H9 (cell line): ENCODE data around the gene ZWILCH. TPM values are rescaled to one million over a fixed set of nuclear protein-coding genes. Genes with fewer than 3 reads are reported as not detected.

Source experiments
- DNase-seq: peaks from one replicate; pipeline ENCODE4 v3.0.0-alpha.2; 2017
- H2AFZ ChIP-seq: one replicate; pipeline ENCODE4 v1.6.1; 2013; ENCODE audit warnings: mild to moderate bottlenecking, low read length, control low read depth, moderate library complexity
- H2AK5ac ChIP-seq: 2 replicates; pipeline ENCODE4 v1.6.1; 2013; ENCODE audit warnings: low read length, control low read depth, mixed read lengths; ENCODE audit not compliant: insufficient read length
- H2BK120ac ChIP-seq: one replicate; pipeline ENCODE4 v1.6.1; 2013; ENCODE audit warnings: low read depth, mild to moderate bottlenecking, low read length, control low read depth, inconsistent platforms; ENCODE audit not compliant: poor library complexity, severe bottlenecking
- H2BK12ac ChIP-seq: 2 replicates; pipeline ENCODE4 v1.6.1; 2013; ENCODE audit warnings: low read length, control low read depth, mixed read lengths, low read depth; ENCODE audit not compliant: insufficient read length
- H2BK15ac ChIP-seq: 2 replicates; pipeline ENCODE4 v1.6.1; 2013; ENCODE audit warnings: low read depth, low read length, control low read depth
- H2BK20ac ChIP-seq: one replicate; pipeline ENCODE4 v1.6.1; 2013; ENCODE audit warnings: low read depth, mild to moderate bottlenecking, low read length, control low read depth, inconsistent platforms; ENCODE audit not compliant: poor library complexity, severe bottlenecking
- H2BK5ac ChIP-seq: 2 replicates; pipeline ENCODE4 v1.6.1; 2013; ENCODE audit warnings: low read length, control low read depth, mixed read lengths; ENCODE audit not compliant: insufficient read length
- H3K14ac ChIP-seq: 2 replicates; pipeline ENCODE4 v1.6.1; 2013; ENCODE audit warnings: low read length, control low read depth; ENCODE audit not compliant: insufficient read depth
- H3K18ac ChIP-seq: 2 replicates; pipeline ENCODE4 v1.6.1; 2013; ENCODE audit warnings: low read depth, mild to moderate bottlenecking, mixed read lengths, low read length, control low read depth; ENCODE audit not compliant: insufficient read length
- H3K23ac ChIP-seq: 2 replicates; pipeline ENCODE4 v1.6.1; 2013; ENCODE audit warnings: low read length, control low read depth, mixed read lengths, low read depth; ENCODE audit not compliant: insufficient read length
- H3K23me2 ChIP-seq: 2 replicates; pipeline ENCODE4 v1.6.1; 2013; ENCODE audit warnings: low read depth, mild to moderate bottlenecking, mixed read lengths, low read length, control low read depth; ENCODE audit not compliant: insufficient read length, poor library complexity, severe bottlenecking
- H3K27ac ChIP-seq: 2 replicates; pipeline ENCODE4 v1.5.1; 2013; ENCODE audit warnings: low read length, control low read depth, mixed read lengths, low read depth; ENCODE audit not compliant: insufficient read length
- H3K27me3 ChIP-seq: 2 replicates; pipeline ENCODE4 v1.6.1; 2013; ENCODE audit warnings: low read length, control low read depth, inconsistent platforms; ENCODE audit not compliant: insufficient read depth
- H3K4ac ChIP-seq: 2 replicates; pipeline ENCODE4 v1.6.1; 2013; ENCODE audit warnings: low read depth, mild to moderate bottlenecking, control low read depth, inconsistent platforms, low read length, moderate library complexity
- H3K4me1 ChIP-seq: 2 replicates; pipeline ENCODE4 v1.6.1; 2013; ENCODE audit warnings: low read length, control low read depth, inconsistent platforms; ENCODE audit not compliant: insufficient read depth
- H3K4me2 ChIP-seq: 2 replicates; pipeline ENCODE4 v1.6.1; 2013; ENCODE audit warnings: low read length, control low read depth, mixed read lengths; ENCODE audit not compliant: insufficient read length, insufficient read depth
- H3K56ac ChIP-seq: 2 replicates; pipeline ENCODE4 v1.6.1; 2013; ENCODE audit warnings: low read depth, mild to moderate bottlenecking, mixed read lengths, low read length, control low read depth; ENCODE audit not compliant: insufficient read length
- H3K79me1 ChIP-seq: 2 replicates; pipeline ENCODE4 v1.6.1; 2013; ENCODE audit warnings: low read depth, mild to moderate bottlenecking, moderate library complexity, low read length, control low read depth, inconsistent platforms; ENCODE audit not compliant: insufficient read depth, poor library complexity, severe bottlenecking
- H3K79me2 ChIP-seq: 2 replicates; pipeline ENCODE4 v1.6.1; 2013; ENCODE audit warnings: low read length, control low read depth, inconsistent platforms; ENCODE audit not compliant: insufficient read depth
- H3K9ac ChIP-seq: 2 replicates; pipeline ENCODE4 v1.6.1; 2013; ENCODE audit warnings: low read length, control low read depth, mixed read lengths; ENCODE audit not compliant: insufficient read length; ENCODE audit errors: extremely low read depth
- H3K9me3 ChIP-seq: one replicate; pipeline ENCODE4 v1.6.1; 2013; ENCODE audit warnings: low read depth, low read length, inconsistent platforms; ENCODE audit not compliant: control insufficient read depth
- H3T11ph ChIP-seq: one replicate; pipeline ENCODE4 v1.6.1; 2013; ENCODE audit warnings: mild to moderate bottlenecking, low read length, control low read depth, inconsistent platforms
- H4K20me1 ChIP-seq: one replicate; pipeline ENCODE4 v1.6.1; 2013; ENCODE audit not compliant: control insufficient read depth, insufficient read length, insufficient read depth
- H4K5ac ChIP-seq: 2 replicates; pipeline ENCODE4 v1.6.1; 2013; ENCODE audit warnings: low read depth, mild to moderate bottlenecking, mixed read lengths, low read length, control low read depth; ENCODE audit not compliant: insufficient read length
- H4K8ac ChIP-seq: replicated peaks from 2 replicates; pipeline ENCODE4 v1.6.1; 2013; ENCODE audit warnings: low read length, control low read depth, mixed read lengths, low read depth; ENCODE audit not compliant: insufficient read length
- H4K91ac ChIP-seq: 2 replicates; pipeline ENCODE4 v1.6.1; 2013; ENCODE audit warnings: low read depth, mild to moderate bottlenecking, moderate library complexity, mixed read lengths, low read length, control low read depth; ENCODE audit not compliant: insufficient read length
- H3K27ac Mint-ChIP-seq, 3 experiments: 2 replicates in 2 of 3; 3 replicates in 1 of 3; pipeline ENCODE4 v1.8.0; 2020 to 2021; ENCODE audit warnings: mixed read lengths in 3 of 3, mild to moderate bottlenecking in 1 of 3, moderate library complexity in 1 of 3
- H3K27me3 Mint-ChIP-seq: 2 replicates; pipeline ENCODE4 v1.8.0; 2021; ENCODE audit warnings: low read depth, mild to moderate bottlenecking, moderate library complexity, mixed read lengths
- H3K36me3 Mint-ChIP-seq, 3 experiments: 2 replicates in 2 of 3; 3 replicates in 1 of 3; pipeline ENCODE4 v1.8.0; 2020 to 2021; ENCODE audit warnings: low read depth in 3 of 3, mixed read lengths in 3 of 3; ENCODE audit not compliant: insufficient read depth in 1 of 3
- H3K4me1 Mint-ChIP-seq, 2 experiments: 2 replicates each; pipeline ENCODE4 v1.8.0; 2020; ENCODE audit warnings: mixed read lengths in 2 of 2
- H3K4me3 Mint-ChIP-seq, 2 experiments: 2 replicates in 1 of 2; 3 replicates in 1 of 2; pipeline ENCODE4 v1.8.0; 2020 to 2021; ENCODE audit warnings: mild to moderate bottlenecking in 2 of 2, mixed read lengths in 2 of 2, moderate library complexity in 1 of 2
- H3K9me3 Mint-ChIP-seq, 2 experiments: 2 replicates in 1 of 2; 3 replicates in 1 of 2; pipeline ENCODE4 v1.8.0; 2020; ENCODE audit warnings: mild to moderate bottlenecking in 2 of 2, mixed read lengths in 2 of 2, moderate library complexity in 1 of 2
- WGBS: extraction: QIAGEN DNeasy Blood & Tissue Kit; methylation state at CpG from one replicate; pipeline ENCODE4 v1.1.7; 2013; ENCODE audit warnings: missing lambda C conversion rate, low lambda C conversion rate, mixed read lengths; ENCODE audit not compliant: insufficient read length; ENCODE audit errors: extremely low coverage; 5-methylcytosine and 5-hydroxymethylcytosine counted together
- total RNA-seq: library from RNA; stranded (reverse); gene quantifications from 2 replicates; pipeline ENCODE4 v1.2.1, GENCODE V29; 2021
- TF ChIP-seq, protein P1 (sequence below): fragments of 200-600 bp; sonication (generic); conservative IDR thresholded peaks from 3 replicates; pipeline ENCODE4 v1.8.0; 2021; ENCODE audit warnings: antibody characterized with exemption, mild to moderate bottlenecking

ZWILCH gene
- total RNA-seq, 1 experiment from 2014 or later = 47.2 TPM

DNA sequence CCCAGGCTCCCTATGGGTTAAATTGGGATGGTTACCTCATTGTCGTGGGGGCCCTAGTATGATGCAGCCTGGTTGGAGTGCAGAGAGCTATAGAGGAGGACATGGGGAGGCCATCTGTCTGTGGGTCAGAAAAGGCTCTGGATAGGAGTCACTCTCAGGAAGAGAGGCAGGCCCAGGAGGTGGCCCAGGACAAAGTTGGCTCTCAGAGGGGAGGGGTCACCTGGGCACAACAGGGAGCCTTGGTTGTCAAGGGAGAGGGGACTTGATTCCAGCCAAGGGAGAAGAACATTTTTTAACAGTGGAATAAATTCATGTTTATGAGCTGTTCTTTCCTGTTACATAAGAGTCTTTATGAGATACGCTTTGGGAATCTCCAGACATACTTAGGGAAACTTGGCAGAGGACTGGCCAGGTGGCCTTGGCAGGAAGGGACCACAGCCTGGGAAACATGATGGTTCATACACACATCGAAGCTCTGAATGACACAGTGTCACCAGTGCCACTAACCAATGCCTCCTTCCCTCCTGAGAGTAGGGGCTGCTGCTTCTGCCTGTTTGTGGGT lies 88.2 kb downstream of the ZWILCH start:
- no peak overlapping the region for H4K5ac ChIP-seq
- H3K79me2 ChIP-seq = no peaks in the 10 kb centered on the region
- H4K91ac ChIP-seq = no peak overlapping the region
- H2BK12ac ChIP-seq = no peak overlapping the region
- no peak overlapping the region for H3K4me2 ChIP-seq
- Mint-ChIP-seq H3K27ac (no peak overlapping the region), H3K4me1 (peaks cover 6 to 9% of the 10 kb centered on the region in 2 experiments), H3K9me3 (no peaks in the 10 kb centered on the region), H3K27me3 (no peaks in the 10 kb centered on the region), H3K36me3 (no peaks in the 10 kb centered on the region), H3K4me3 (no peak overlapping the region)
- H3K4me1 ChIP-seq = no peaks in the 10 kb centered on the region
- H3K9me3 ChIP-seq = no peaks in the 10 kb centered on the region
- H2BK20ac ChIP-seq = no peak overlapping the region
- no peak overlapping the region for H3T11ph ChIP-seq
- no peaks in the 10 kb centered on the region for H3K79me1 ChIP-seq
- H2BK15ac ChIP-seq = no peak overlapping the region
- no peak for DNase-seq
- no peak overlapping the region for H2BK120ac ChIP-seq
- no peak overlapping the region for H4K8ac ChIP-seq
- H4K20me1 ChIP-seq = peaks cover 2% of the 10 kb centered on the region
- no peak overlapping the region for H3K9ac ChIP-seq
- WGBS = no CpG with 5 or more reads among the region's 3 CpGs
- H3K23me2 ChIP-seq = no peaks in the 10 kb centered on the region
- H2AK5ac ChIP-seq = no peak overlapping the region
- H3K23ac ChIP-seq = no peak overlapping the region
- TF ChIP-seq, protein P1, sequence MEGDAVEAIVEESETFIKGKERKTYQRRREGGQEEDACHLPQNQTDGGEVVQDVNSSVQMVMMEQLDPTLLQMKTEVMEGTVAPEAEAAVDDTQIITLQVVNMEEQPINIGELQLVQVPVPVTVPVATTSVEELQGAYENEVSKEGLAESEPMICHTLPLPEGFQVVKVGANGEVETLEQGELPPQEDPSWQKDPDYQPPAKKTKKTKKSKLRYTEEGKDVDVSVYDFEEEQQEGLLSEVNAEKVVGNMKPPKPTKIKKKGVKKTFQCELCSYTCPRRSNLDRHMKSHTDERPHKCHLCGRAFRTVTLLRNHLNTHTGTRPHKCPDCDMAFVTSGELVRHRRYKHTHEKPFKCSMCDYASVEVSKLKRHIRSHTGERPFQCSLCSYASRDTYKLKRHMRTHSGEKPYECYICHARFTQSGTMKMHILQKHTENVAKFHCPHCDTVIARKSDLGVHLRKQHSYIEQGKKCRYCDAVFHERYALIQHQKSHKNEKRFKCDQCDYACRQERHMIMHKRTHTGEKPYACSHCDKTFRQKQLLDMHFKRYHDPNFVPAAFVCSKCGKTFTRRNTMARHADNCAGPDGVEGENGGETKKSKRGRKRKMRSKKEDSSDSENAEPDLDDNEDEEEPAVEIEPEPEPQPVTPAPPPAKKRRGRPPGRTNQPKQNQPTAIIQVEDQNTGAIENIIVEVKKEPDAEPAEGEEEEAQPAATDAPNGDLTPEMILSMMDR = no peak
- H2AFZ ChIP-seq = no peak overlapping the region
- no peak overlapping the region for H3K18ac ChIP-seq
- no peak overlapping the region for H2BK5ac ChIP-seq
- H3K14ac ChIP-seq = no peak overlapping the region
- H3K27me3 ChIP-seq = no peaks in the 10 kb centered on the region
- H3K27ac ChIP-seq = no peak overlapping the region
- H3K4ac ChIP-seq = no peak overlapping the region
- H3K56ac ChIP-seq = no peak overlapping the region
